ENCODE measurements around the gene CUL7.

- no peak for TF ChIP-seq EP300 (IDR thresholded peaks at IDR 0.05)
- TF ChIP-seq, protein P1, sequence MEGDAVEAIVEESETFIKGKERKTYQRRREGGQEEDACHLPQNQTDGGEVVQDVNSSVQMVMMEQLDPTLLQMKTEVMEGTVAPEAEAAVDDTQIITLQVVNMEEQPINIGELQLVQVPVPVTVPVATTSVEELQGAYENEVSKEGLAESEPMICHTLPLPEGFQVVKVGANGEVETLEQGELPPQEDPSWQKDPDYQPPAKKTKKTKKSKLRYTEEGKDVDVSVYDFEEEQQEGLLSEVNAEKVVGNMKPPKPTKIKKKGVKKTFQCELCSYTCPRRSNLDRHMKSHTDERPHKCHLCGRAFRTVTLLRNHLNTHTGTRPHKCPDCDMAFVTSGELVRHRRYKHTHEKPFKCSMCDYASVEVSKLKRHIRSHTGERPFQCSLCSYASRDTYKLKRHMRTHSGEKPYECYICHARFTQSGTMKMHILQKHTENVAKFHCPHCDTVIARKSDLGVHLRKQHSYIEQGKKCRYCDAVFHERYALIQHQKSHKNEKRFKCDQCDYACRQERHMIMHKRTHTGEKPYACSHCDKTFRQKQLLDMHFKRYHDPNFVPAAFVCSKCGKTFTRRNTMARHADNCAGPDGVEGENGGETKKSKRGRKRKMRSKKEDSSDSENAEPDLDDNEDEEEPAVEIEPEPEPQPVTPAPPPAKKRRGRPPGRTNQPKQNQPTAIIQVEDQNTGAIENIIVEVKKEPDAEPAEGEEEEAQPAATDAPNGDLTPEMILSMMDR (IDR thresholded peaks at IDR 0.05), result no peak
Measured at GRCh38 chr6:43062818-43063217, 9.2 kb upstream of the CUL7 start.
